GM12865 (cell line): ENCODE data around the gene SLX9.
"Not testable (repeated sequence)": the region's sequence is repeated elsewhere in the genome, so short reads cannot be mapped to it uniquely, and the experiment has no call there.

Source experiments
- DNase-seq: peaks from one replicate; pipeline ENCODE4 v3.0.0; 2010; ENCODE audit warnings: low read depth
- H3K4me3 ChIP-seq: 2 replicates; pipeline ENCODE4 v1.5.1; 2011; ENCODE audit warnings: mild to moderate bottlenecking, low read depth, low read length, control low read depth
- CTCF ChIP-seq: IDR thresholded peaks from 2 replicates; pipeline ENCODE4 v1.5.1; 2011; ENCODE audit warnings: low read length, control low read depth, low read depth, inconsistent platforms; ENCODE audit not compliant: insufficient read depth; ENCODE audit errors: missing control alignments

The SLX9 gene

GRCh38 chr21:44912158-44912473 lies 27.7 kb upstream of the SLX9 start:
- H3K4me3 ChIP-seq = no peak overlapping the region
- no peak for DNase-seq
- no peak for TF ChIP-seq CTCF

GRCh38 chr21:44912506-44913412 lies 27.1 kb upstream of the SLX9 start:
- not testable (repeated sequence) for H3K4me3 ChIP-seq, DNase-seq

GRCh38 chr21:44913425-44914175 lies 26.2 kb upstream of the SLX9 start:
- H3K4me3 ChIP-seq = peak overlapping the region; percentile 39
- no peak for TF ChIP-seq CTCF
- DNase-seq = no peak

GRCh38 chr21:44914176-44914874 lies 25.5 kb upstream of the SLX9 start:
- peak overlapping the region; percentile 39 for H3K4me3 ChIP-seq
- no peak for TF ChIP-seq CTCF
- peak; percentile 80 for DNase-seq

- no peak for DNase-seq
- no peak for TF ChIP-seq CTCF
- H3K4me3 ChIP-seq = no peak overlapping the region
These were observed 22.9 kb upstream of the SLX9 start for GRCh38 chr21:44916965-44917364.

- TF ChIP-seq CTCF = no peak
- H3K4me3 ChIP-seq = no peak overlapping the region
- DNase-seq = no peak
These were observed 22.3 kb upstream of the SLX9 start for GRCh38 chr21:44917446-44918106.

GRCh38 chr21:44918107-44918470 lies 21.7 kb upstream of the SLX9 start:
- no peak for TF ChIP-seq CTCF
- no peak for DNase-seq
- H3K4me3 ChIP-seq = no peak overlapping the region
